H1 (cell line): Measurements from ENCODE around the gene ACER1. TPM values are rescaled to one million over a fixed set of nuclear protein-coding genes. Genes with fewer than 3 reads are reported as not detected.

Experiments used
- CTCF ChIA-PET: fragments of 300-600 bp; sonication (Branson Sonifier 250); formaldehyde crosslinking; loops from one replicate; lab custom pipeline; 2021; ENCODE audit not compliant: partially characterized antibody; lab: Charles Lee
- POLR2A ChIA-PET: fragments of 300-600 bp; sonication (Branson Sonifier 250); formaldehyde crosslinking; loops from one replicate; lab custom pipeline; 2021; ENCODE audit warnings: inconsistent platforms; ENCODE audit not compliant: partially characterized antibody; lab: Charles Lee
- DNase-seq, 2 experiments: peaks; one replicate each; pipeline versions ENCODE4 v3.0.0 to v3.0.0-alpha.2; 2010 to 2022; ENCODE audit warnings: low spot score in 2 of 2, low read depth in 1 of 2, mixed read lengths in 1 of 2
- FAIRE-seq: peaks from 2 replicates; lab custom pipeline; 2011; peaks lifted over from hg19 to GRCh38; lab: Jason Lieb, UNC
- H2AFZ ChIP-seq: 2 replicates; pipeline ENCODE4 v1.8.1; 2012; ENCODE audit warnings: low read length, inconsistent platforms
- H2AK5ac ChIP-seq: 2 replicates; pipeline ENCODE4 v1.6.1; 2013; ENCODE audit warnings: low read depth, low read length
- H2BK120ac ChIP-seq: replicated peaks from 2 replicates; pipeline ENCODE3; 2013; ENCODE audit warnings: low read depth, low read length, inconsistent platforms
- H2BK12ac ChIP-seq: 2 replicates; pipeline ENCODE4 v1.6.1; 2013; ENCODE audit warnings: low read depth, low read length
- H2BK15ac ChIP-seq: 2 replicates; pipeline ENCODE4 v1.6.1; 2013; ENCODE audit warnings: low read length
- H2BK20ac ChIP-seq: 2 replicates; pipeline ENCODE4 v1.6.1; 2013; ENCODE audit warnings: low read length
- H2BK5ac ChIP-seq: 2 replicates; pipeline ENCODE4 v1.6.1; 2013; ENCODE audit warnings: low read depth, low read length
- H3K14ac ChIP-seq: 2 replicates; pipeline ENCODE4 v1.6.1; 2013; ENCODE audit warnings: inconsistent platforms; ENCODE audit not compliant: insufficient read length
- H3K18ac ChIP-seq: 2 replicates; pipeline ENCODE4 v1.6.1; 2013; ENCODE audit warnings: low read length; ENCODE audit errors: extremely low read depth
- H3K23ac ChIP-seq: 2 replicates; pipeline ENCODE4 v1.6.1; 2013; ENCODE audit warnings: inconsistent platforms; ENCODE audit not compliant: insufficient read length
- H3K23me2 ChIP-seq: 2 replicates; pipeline ENCODE4 v1.6.1; 2013; ENCODE audit warnings: low read depth, low read length
- H3K27ac ChIP-seq: 2 replicates; pipeline ENCODE4 v1.6.1; 2011; ENCODE audit warnings: low read depth, low read length, inconsistent platforms
- H3K27me3 ChIP-seq, 4 experiments: replicated peaks in 1 of 4; 1 replicate in 1 of 4; 2 replicates in 3 of 4; pipeline versions ENCODE4 v1.6.1 to v1.8.1; 2011 to 2013; ENCODE audit warnings: low read length in 3 of 4, mild to moderate bottlenecking in 3 of 4, inconsistent platforms in 2 of 4, mixed read lengths in 2 of 4, moderate library complexity in 1 of 4; ENCODE audit not compliant: control insufficient read depth in 3 of 4, insufficient read depth in 3 of 4; ENCODE audit errors: extremely low read depth in 1 of 4
- H3K36me3 ChIP-seq, 4 experiments: 2 replicates each; pipeline versions ENCODE4 v1.6.1 to v1.8.1; 2011 to 2013; ENCODE audit warnings: mild to moderate bottlenecking in 4 of 4, low read length in 3 of 4, moderate library complexity in 2 of 4, control low read depth in 1 of 4, inconsistent platforms in 1 of 4; ENCODE audit not compliant: insufficient read depth in 4 of 4, control insufficient read depth in 2 of 4
- H3K4ac ChIP-seq: replicated peaks from 2 replicates; pipeline ENCODE3; 2013; ENCODE audit warnings: low read length, low read depth, mixed read lengths, inconsistent platforms; ENCODE audit not compliant: insufficient read length
- H3K4me1 ChIP-seq, 4 experiments: replicated peaks in 1 of 4; 1 replicate in 1 of 4; 2 replicates in 3 of 4; pipeline versions ENCODE4 v1.6.1 to v1.8.1; 2011 to 2013; ENCODE audit warnings: low read length in 3 of 4, inconsistent platforms in 2 of 4, mixed read lengths in 1 of 4; ENCODE audit not compliant: insufficient read depth in 4 of 4, control insufficient read depth in 3 of 4
- H3K4me2 ChIP-seq, 2 experiments: 2 replicates each; pipeline versions ENCODE4 v1.6.1 to v1.8.1; 2011 to 2013; ENCODE audit warnings: low read depth in 2 of 2, low read length in 2 of 2, control low read depth in 1 of 2, inconsistent platforms in 1 of 2, mild to moderate bottlenecking in 1 of 2; ENCODE audit not compliant: insufficient read depth in 1 of 2
- H3K4me3 ChIP-seq, 4 experiments: fragments of 200-600, 300-600 bp in 1 of 4; sonication (generic), shearing (Covaris generic), sonication (Bioruptor Twin) in 1 of 4; 2 replicates each; pipeline versions ENCODE4 v1.5.1 to v1.8.1; 2011 to 2016; ENCODE audit warnings: low read length in 4 of 4, low read depth in 3 of 4, control low read depth in 2 of 4, inconsistent platforms in 2 of 4, mild to moderate bottlenecking in 2 of 4, mixed read lengths in 1 of 4, moderate library complexity in 1 of 4; ENCODE audit not compliant: insufficient read depth in 2 of 4; ENCODE audit errors: extremely low read depth in 1 of 4
- H3K56ac ChIP-seq: replicated peaks from 2 replicates; pipeline ENCODE3; 2013; ENCODE audit warnings: low read depth, mild to moderate bottlenecking, mixed read lengths, low read length, inconsistent platforms; ENCODE audit not compliant: insufficient read length
- H3K79me1 ChIP-seq: 2 replicates; pipeline ENCODE4 v1.6.1; 2013; ENCODE audit warnings: low read depth, low read length, control low read depth
- H3K79me2 ChIP-seq, 2 experiments: 2 replicates each; pipeline versions ENCODE4 v1.6.1 to v1.8.1; 2012 to 2013; ENCODE audit warnings: low read length in 2 of 2, mild to moderate bottlenecking in 2 of 2, inconsistent platforms in 1 of 2; ENCODE audit not compliant: insufficient read depth in 2 of 2, control insufficient read depth in 1 of 2
- H3K9ac ChIP-seq, 4 experiments: replicated peaks in 1 of 4; 1 replicate in 1 of 4; 2 replicates in 3 of 4; pipeline versions ENCODE4 v1.6.1 to v1.8.1; 2011 to 2013; ENCODE audit warnings: low read depth in 3 of 4, low read length in 3 of 4, control low read depth in 2 of 4, mild to moderate bottlenecking in 2 of 4, moderate library complexity in 2 of 4, inconsistent platforms in 1 of 4; ENCODE audit errors: extremely low read depth in 1 of 4
- H3K9me3 ChIP-seq, 2 experiments: 2 replicates each; pipeline versions ENCODE4 v1.6.1 to v1.8.1; 2012 to 2013; ENCODE audit warnings: mild to moderate bottlenecking in 2 of 2, moderate library complexity in 2 of 2, control low read depth in 1 of 2, inconsistent platforms in 1 of 2, low read depth in 1 of 2, low read length in 1 of 2, mixed read lengths in 1 of 2; ENCODE audit not compliant: insufficient read depth in 2 of 2
- H4K20me1 ChIP-seq, 2 experiments: replicated peaks in 1 of 2; 2 replicates each; pipeline versions ENCODE3 to v1.8.1; 2011 to 2013; ENCODE audit warnings: inconsistent platforms in 2 of 2, low read length in 2 of 2, mild to moderate bottlenecking in 1 of 2; ENCODE audit not compliant: insufficient read depth in 2 of 2, control insufficient read depth in 1 of 2
- H4K5ac ChIP-seq: 2 replicates; pipeline ENCODE4 v1.6.1; 2013; ENCODE audit warnings: low read length, low read depth, mixed read lengths, inconsistent platforms; ENCODE audit not compliant: insufficient read length
- H4K8ac ChIP-seq: 2 replicates; pipeline ENCODE4 v1.8.0; 2013; ENCODE audit warnings: mild to moderate bottlenecking, moderate library complexity, low read length, inconsistent platforms; ENCODE audit not compliant: insufficient read depth; ENCODE audit errors: extremely low read depth
- H4K91ac ChIP-seq: replicated peaks from 2 replicates; pipeline ENCODE3; 2013; ENCODE audit warnings: low read length, mixed read lengths, inconsistent platforms; ENCODE audit not compliant: insufficient read length
- CTCF ChIP-seq, 3 experiments: IDR thresholded peaks; 1 replicate in 2 of 3; 2 replicates in 1 of 3; pipeline versions ENCODE4 v1.5.1 to v1.6.1; 2011; ENCODE audit warnings: low read length in 3 of 3, mild to moderate bottlenecking in 3 of 3, inconsistent platforms in 2 of 3, low read depth in 1 of 3, moderate library complexity in 1 of 3; ENCODE audit not compliant: insufficient read depth in 1 of 3; ENCODE audit errors: control extremely low read depth in 1 of 3
- GTF2F1 ChIP-seq: IDR thresholded peaks from 2 replicates; pipeline ENCODE4 v1.6.1; 2012; ENCODE audit warnings: low read depth, low read length, improper control_type of control experiment, borderline replicate concordance
- KDM4A ChIP-seq: IDR thresholded peaks from one replicate; pipeline ENCODE4 v1.7.1; 2012; ENCODE audit warnings: low read depth, mild to moderate bottlenecking, moderate library complexity, low read length, inconsistent platforms; ENCODE audit not compliant: severe bottlenecking
- RAD21 ChIP-seq, 2 experiments: IDR thresholded peaks in 1 of 2; conservative IDR thresholded peaks in 1 of 2; 2 replicates each; pipeline ENCODE4 v1.6.1; 2011; ENCODE audit warnings: low read depth in 2 of 2, low read length in 2 of 2, improper control_type of control experiment in 1 of 2, inconsistent platforms in 1 of 2, mild to moderate bottlenecking in 1 of 2, moderate library complexity in 1 of 2
- YY1 ChIP-seq: IDR thresholded peaks from 2 replicates; pipeline ENCODE4 v1.6.1; 2011; ENCODE audit warnings: low read depth, mild to moderate bottlenecking, low read length
- WGBS, 2 experiments: shearing (Covaris generic) in 1 of 2; methylation state at CpG; one replicate each; pipeline versions ENCODE4 v1.1.6 to v1.1.7; 2013 to 2015; ENCODE audit warnings: low lambda C conversion rate in 2 of 2, mixed read lengths in 2 of 2, inconsistent platforms in 1 of 2, low coverage in 1 of 2, missing lambda C conversion rate in 1 of 2; ENCODE audit not compliant: insufficient replicate concordance in 2 of 2, insufficient coverage in 1 of 2, insufficient read length in 1 of 2; ENCODE audit errors: extremely low coverage in 1 of 2, missing lambda C conversion rate in 1 of 2; 5-methylcytosine and 5-hydroxymethylcytosine counted together
- polyA plus RNA-seq, 7 experiments: library from polyadenylated mRNA; depleted of rRNA in 3 of 7; stranded (reverse) in 5 of 7; unstranded in 2 of 7; fragments of >200 nt in 5 of 7; fragments of 200-250 nt in 2 of 7; gene quantifications; 1 replicate in 5 of 7; 2 replicates in 1 of 7; 4 replicates in 1 of 7; pipeline versions ENCODE4 v1.2.1 to v1.2.3, GENCODE V29; 2011 to 2013; ENCODE audit warnings: missing spikeins in 2 of 7, mixed read lengths in 2 of 7
- total RNA-seq: library from RNA; stranded (reverse); fragmentation: NEBNext Ultra II Directional; extraction: Animal tissue kit (Norgen Biotek cat#: 25700); gene quantifications from 2 replicates; pipeline ENCODE4 v1.2.1, GENCODE V29; 2021

The ACER1 gene
- total and polyA plus RNA-seq, 2 of the 8 experiments (the other 6 are each of a cell fraction or from before 2014, with no cell fraction given): 0.05 TPM; not detected in 1

- no peak overlapping the region for H2BK20ac ChIP-seq
- POLR2A ChIA-PET: interaction anchor here (0.9 to 1.8 kb wide), 8 partner anchors 10 to 192 kb away, joined by 3 to 8 read pairs (median 3); no protein-coding TSS in a partner anchor
- no peak overlapping the region; the same call in 1 of the 2 replicates for H2AK5ac ChIP-seq
- no peak overlapping the region for H4K91ac ChIP-seq
- FAIRE-seq (no peak), DNase-seq (no peak)
- H3K56ac ChIP-seq: no peak overlapping the region
- no peak overlapping the region; a peak in 1 of 7 replicates for H3K9ac ChIP-seq
- H3K36me3 ChIP-seq: peaks cover 0 to 26% (median 10%) of the 10 kb centered on the region in 4 experiments; a peak in 3 of 8 replicates
- no peak overlapping the region for H4K5ac ChIP-seq
- no peak overlapping the region for H4K8ac ChIP-seq
- no peak overlapping the region for H2BK5ac ChIP-seq
- peaks cover 4 to 89% of the 10 kb centered on the region in 2 experiments; a peak in 3 of 4 replicates for H3K79me2 ChIP-seq
- H3K18ac ChIP-seq: no peak overlapping the region
- H3K9me3 ChIP-seq: no peaks in the 10 kb centered on the region
- H3K27me3 ChIP-seq: no peaks in the 10 kb centered on the region; a peak in 1 of 7 replicates
- peaks cover 41 to 55% of the 10 kb centered on the region in 2 experiments for H4K20me1 ChIP-seq
- H3K23ac ChIP-seq: no peak overlapping the region
- H2BK15ac ChIP-seq: no peak overlapping the region
- no peaks in the 10 kb centered on the region for H3K23me2 ChIP-seq
- H3K4ac ChIP-seq: no peak overlapping the region
- no peak overlapping the region for H2BK12ac ChIP-seq
- H3K4me3 ChIP-seq: no peak overlapping the region
- no peak overlapping the region for H2AFZ ChIP-seq
- H2BK120ac ChIP-seq: no peak overlapping the region
- CTCF ChIA-PET: interaction anchor here (0.6 to 3.8 kb wide), 21 partner anchors 10 to 224 kb away, joined by 3 to 41 read pairs (median 4); no protein-coding TSS in a partner anchor
- peak overlapping the region in 1 of 2 experiments; percentile 11; a peak in 2 of 4 replicates for H3K4me2 ChIP-seq
- peak overlapping the region; percentile 49; the same call in 1 of the 2 replicates for H3K27ac ChIP-seq
- H3K14ac ChIP-seq: no peak overlapping the region
- H3K4me1 ChIP-seq: peaks cover 6 to 31% (median 19%) of the 10 kb centered on the region in 4 experiments
- WGBS, 2 experiments: 84% methylated on average over 9 of the region's 9 CpGs; no CpG with 5 or more reads in 1 of the 2 experiments
- peaks cover 27% of the 10 kb centered on the region for H3K79me1 ChIP-seq
- no peak for TF ChIP-seq YY1
- TF ChIP-seq RAD21 (IDR thresholded peaks at IDR 0.05 in 1 of 2, conservative IDR thresholded peaks at IDR 0.05 in 1 of 2; ENCODE audit: low read depth in 2 of 2, low read length in 2 of 2): peak; percentile 21 to 49; a peak in 3 of 4 replicates
- no peak for TF ChIP-seq GTF2F1
- TF ChIP-seq CTCF (IDR thresholded peaks at IDR 0.05; ENCODE audit: control extremely low read depth in 1 of 3, insufficient read depth in 1 of 3, low read depth in 1 of 3, low read length in 3 of 3): peak; percentile 36 to 53 (median 52)
- no peak for TF ChIP-seq KDM4A
Observed at GRCh38 chr19:6271251-6271650, 62.2 kb downstream of the ACER1 start.
